DMS 273 (cell line): ENCODE measurements around the gene RNF38.
"Not testable (repeated sequence)": the region's sequence is repeated elsewhere in the genome, so short reads cannot be mapped to it uniquely, and the experiment has no call there.

Experiments used
- DNase-seq: peaks from one replicate; lab custom pipeline; 2025; ENCODE audit not compliant: unreplicated experiment; lab: John Stamatoyannopoulos, UW

The RNF38 gene

GRCh38 chr9:36399980-36400331 is at the start of gene RNF38:
Gene RNF38, minus strand, starts transcription at chr9:36400269. Its CDS starts 161 bp downstream, at chr9:36400108.
- no peak for DNase-seq

GRCh38 chr9:36448555-36448954 is 48.5 kb upstream of the RNF38 start:
- DNase-seq, result not testable (repeated sequence)

- DNase-seq, result no peak
Observed at GRCh38 chr9:36448017-36448416, 47.9 kb upstream of the RNF38 start.

- not testable (repeated sequence) for DNase-seq
Observed at GRCh38 chr9:36446678-36447077, 46.6 kb upstream of the RNF38 start.

- no peak for DNase-seq
Observed at GRCh38 chr9:36445800-36446361, 45.8 kb upstream of the RNF38 start.

GRCh38 chr9:36444203-36444602 is 44.1 kb upstream of the RNF38 start:
- DNase-seq, result no peak

- DNase-seq, result no peak
Observed at GRCh38 chr9:36443581-36443980, 43.5 kb upstream of the RNF38 start.

- DNase-seq, result no peak
Observed at GRCh38 chr9:36442710-36443109, 42.6 kb upstream of the RNF38 start.

GRCh38 chr9:36441966-36442365 is 41.9 kb upstream of the RNF38 start:
- no peak for DNase-seq

GRCh38 chr9:36438536-36439236 is 38.6 kb upstream of the RNF38 start:
- no peak for DNase-seq

GRCh38 chr9:36437790-36438189 is 37.7 kb upstream of the RNF38 start:
- DNase-seq, result no peak

- DNase-seq, result no peak
Observed at GRCh38 chr9:36436909-36437308, 36.8 kb upstream of the RNF38 start.

GRCh38 chr9:36433386-36433785 is 33.3 kb upstream of the RNF38 start:
- DNase-seq, result no peak

- DNase-seq, result no peak
Observed at GRCh38 chr9:36431078-36431477, 31.0 kb upstream of the RNF38 start.

GRCh38 chr9:36426945-36427344 is 26.9 kb upstream of the RNF38 start:
- no peak for DNase-seq

- DNase-seq, result no peak
Observed at GRCh38 chr9:36426348-36426747, 26.3 kb upstream of the RNF38 start.

GRCh38 chr9:36424289-36425055 is 24.4 kb upstream of the RNF38 start:
- no peak for DNase-seq

GRCh38 chr9:36423206-36423605 is 23.1 kb upstream of the RNF38 start:
- no peak for DNase-seq

- no peak for DNase-seq
Observed at GRCh38 chr9:36416890-36417289, 16.8 kb upstream of the RNF38 start.

GRCh38 chr9:36415822-36416525 is 15.9 kb upstream of the RNF38 start:
- DNase-seq, result no peak

- DNase-seq, result not testable (repeated sequence)
Observed at GRCh38 chr9:36411410-36411809, 11.3 kb upstream of the RNF38 start.

- DNase-seq, result not testable (repeated sequence)
Observed at GRCh38 chr9:36409076-36409475, 9.0 kb upstream of the RNF38 start.
